IPS-18a (cell line): ENCODE data around the gene NEUROD4.

Experiments used
- H3K27ac ChIP-seq: one replicate; pipeline ENCODE4 v1.5.1; 2013; ENCODE audit warnings: low read length
- H3K27me3 ChIP-seq: one replicate; pipeline ENCODE4 v1.6.1; 2013; ENCODE audit warnings: mild to moderate bottlenecking, low read length; ENCODE audit not compliant: control insufficient read depth, insufficient read depth
- H3K36me3 ChIP-seq: one replicate; pipeline ENCODE4 v1.6.1; 2013; ENCODE audit warnings: low read depth, low read length; ENCODE audit not compliant: control insufficient read depth
- H3K4me1 ChIP-seq: one replicate; pipeline ENCODE4 v1.6.1; 2013; ENCODE audit warnings: low read depth, low read length; ENCODE audit not compliant: control insufficient read depth
- H3K4me3 ChIP-seq: one replicate; pipeline ENCODE4 v1.5.1; 2013; ENCODE audit warnings: low read length
- H3K9ac ChIP-seq: one replicate; pipeline ENCODE4 v1.6.1; 2013; ENCODE audit warnings: mild to moderate bottlenecking, low read length, moderate library complexity
- H3K9me3 ChIP-seq: one replicate; pipeline ENCODE4 v1.6.1; 2013; ENCODE audit warnings: low read depth, low read length; ENCODE audit not compliant: control insufficient read depth

The NEUROD4 gene, protein sequence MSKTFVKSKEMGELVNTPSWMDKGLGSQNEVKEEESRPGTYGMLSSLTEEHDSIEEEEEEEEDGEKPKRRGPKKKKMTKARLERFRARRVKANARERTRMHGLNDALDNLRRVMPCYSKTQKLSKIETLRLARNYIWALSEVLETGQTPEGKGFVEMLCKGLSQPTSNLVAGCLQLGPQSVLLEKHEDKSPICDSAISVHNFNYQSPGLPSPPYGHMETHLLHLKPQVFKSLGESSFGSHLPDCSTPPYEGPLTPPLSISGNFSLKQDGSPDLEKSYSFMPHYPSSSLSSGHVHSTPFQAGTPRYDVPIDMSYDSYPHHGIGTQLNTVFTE

DNA sequence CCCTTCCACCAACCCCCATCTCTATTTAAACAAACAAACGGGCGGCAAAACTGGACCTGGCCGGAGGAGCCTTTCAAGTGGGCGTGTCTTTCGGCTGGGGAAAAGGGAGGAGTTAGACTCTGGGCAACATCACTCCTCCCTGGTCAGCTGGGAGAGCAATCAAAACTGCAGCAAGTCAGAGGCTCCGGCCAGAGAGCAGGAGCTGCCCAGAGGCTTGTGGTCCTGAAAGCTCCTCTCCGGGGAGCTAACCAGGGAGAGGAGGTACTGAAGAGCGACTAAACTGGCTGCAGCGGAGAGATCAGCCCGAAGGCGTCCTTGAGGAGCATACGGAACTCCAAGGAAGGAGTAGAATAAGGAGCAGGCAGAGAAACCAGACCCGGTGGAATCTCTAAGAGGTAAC lies at the start of gene NEUROD4:
Gene NEUROD4 (plus strand): TSS at position 191 of the 400 bp plus-strand sequence. CDS start 6,466 bp downstream, outside the sequence.
- Histone ChIP-seq H3K36me3 (no peaks in the 10 kb centered on the region), H3K27ac (no peak within 1 kb of the TSS), H3K27me3 (peaks cover 14% of the 10 kb centered on the region), H3K9me3 (no peaks in the 10 kb centered on the region), H3K4me1 (peaks cover 9% of the 10 kb centered on the region), H3K4me3 (peak within 1 kb of the TSS; percentile 39), H3K9ac (no peak within 1 kb of the TSS)

DNA sequence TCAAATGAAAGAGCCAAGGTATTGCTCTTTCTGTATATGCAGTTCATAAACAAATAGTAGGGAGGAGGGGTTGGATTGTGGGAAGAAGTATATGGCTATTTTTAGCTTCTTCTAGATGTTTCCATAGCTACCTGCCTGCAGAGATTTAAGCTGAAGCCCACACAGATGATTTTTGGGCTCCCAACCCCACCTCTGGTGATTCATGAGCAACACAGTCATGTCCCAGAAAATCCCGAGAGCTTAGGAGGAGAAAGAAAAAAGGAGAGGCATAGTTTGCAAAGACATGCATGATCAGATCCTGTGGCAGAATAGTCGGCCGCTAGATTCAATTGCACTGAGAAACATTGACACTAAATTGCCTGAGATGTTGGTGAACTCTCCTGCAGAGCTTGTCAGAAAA lies 49.0 kb upstream of the NEUROD4 start:
- no peaks in the 10 kb centered on the region for H3K4me1 ChIP-seq
- H3K27me3 ChIP-seq: no peaks in the 10 kb centered on the region
- H3K36me3 ChIP-seq: no peaks in the 10 kb centered on the region
- no peak overlapping the region for H3K9ac ChIP-seq
- H3K4me3 ChIP-seq: no peak overlapping the region
- no peak overlapping the region for H3K27ac ChIP-seq
- H3K9me3 ChIP-seq: no peaks in the 10 kb centered on the region

DNA sequence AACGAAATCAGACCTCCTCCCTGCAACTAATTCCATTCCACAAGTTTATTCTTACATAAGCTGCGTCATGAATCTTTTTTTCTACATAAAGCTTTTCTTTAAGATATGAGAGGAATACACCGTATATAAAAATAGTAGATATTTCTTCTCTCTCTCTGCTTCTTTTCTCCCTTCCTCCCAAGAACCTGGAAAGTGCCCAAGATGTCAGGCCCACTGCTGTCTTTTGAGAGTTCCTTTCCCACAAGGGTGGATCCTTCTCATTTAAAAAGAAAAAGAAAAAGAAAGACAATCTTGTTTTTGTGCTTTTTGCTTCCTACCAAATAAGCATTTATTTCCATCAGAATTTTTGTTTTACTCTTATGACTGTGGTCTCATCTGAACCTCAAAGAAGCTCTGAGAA lies 46.2 kb upstream of the NEUROD4 start:
- no peak overlapping the region for H3K9ac ChIP-seq
- H3K4me3 ChIP-seq: no peak overlapping the region
- H3K27ac ChIP-seq: no peak overlapping the region
- no peaks in the 10 kb centered on the region for H3K9me3 ChIP-seq
- H3K4me1 ChIP-seq: peaks cover 8% of the 10 kb centered on the region
- no peaks in the 10 kb centered on the region for H3K27me3 ChIP-seq
- H3K36me3 ChIP-seq: no peaks in the 10 kb centered on the region

DNA sequence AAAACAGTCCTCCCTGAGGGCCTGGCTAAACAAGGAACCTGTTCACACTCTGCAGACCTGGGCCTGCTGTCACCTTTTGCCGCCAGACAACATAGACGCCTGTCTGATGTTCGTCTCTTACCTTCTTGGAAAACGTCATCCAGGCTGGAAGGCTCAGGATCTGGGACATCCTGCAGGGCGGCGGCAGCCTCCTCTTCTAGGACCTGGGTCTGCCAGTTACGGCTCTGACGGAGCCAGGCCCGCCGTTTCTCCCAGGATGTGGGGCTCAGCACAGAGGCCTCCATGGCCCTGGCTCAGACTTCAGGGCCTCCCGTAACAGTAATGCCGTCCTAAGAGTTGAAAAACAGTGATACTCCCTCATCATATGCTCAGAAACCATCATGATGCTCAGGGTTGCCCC lies 45.5 kb upstream of the NEUROD4 start:
- Histone ChIP-seq H3K9ac (no peak overlapping the region), H3K4me3 (no peak overlapping the region), H3K27me3 (no peaks in the 10 kb centered on the region), H3K27ac (no peak overlapping the region), H3K9me3 (no peaks in the 10 kb centered on the region), H3K4me1 (peaks cover 8% of the 10 kb centered on the region), H3K36me3 (no peaks in the 10 kb centered on the region)

DNA sequence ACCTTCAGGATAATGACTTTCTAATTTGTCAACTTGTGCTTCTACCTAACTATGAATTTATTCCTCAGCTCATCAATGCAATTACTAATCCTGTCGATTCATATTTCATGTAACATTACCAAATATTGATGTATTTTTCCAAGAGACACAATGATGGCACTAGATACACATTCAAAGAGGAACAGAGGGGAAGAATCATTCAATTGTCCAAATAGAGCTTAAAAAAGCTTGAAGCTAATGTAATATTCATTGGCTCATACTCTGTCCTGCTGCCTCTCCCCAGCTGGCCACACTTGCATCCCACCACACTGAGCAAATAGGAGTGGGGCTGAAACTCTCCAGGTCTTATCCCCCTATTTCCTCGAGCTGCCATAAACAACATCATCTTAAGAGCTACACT lies 44.5 kb upstream of the NEUROD4 start:
- no peak overlapping the region for H3K4me3 ChIP-seq
- no peak overlapping the region for H3K9ac ChIP-seq
- peaks cover 8% of the 10 kb centered on the region for H3K4me1 ChIP-seq
- no peaks in the 10 kb centered on the region for H3K36me3 ChIP-seq
- H3K27me3 ChIP-seq: no peaks in the 10 kb centered on the region
- H3K9me3 ChIP-seq: no peaks in the 10 kb centered on the region
- no peak overlapping the region for H3K27ac ChIP-seq

DNA sequence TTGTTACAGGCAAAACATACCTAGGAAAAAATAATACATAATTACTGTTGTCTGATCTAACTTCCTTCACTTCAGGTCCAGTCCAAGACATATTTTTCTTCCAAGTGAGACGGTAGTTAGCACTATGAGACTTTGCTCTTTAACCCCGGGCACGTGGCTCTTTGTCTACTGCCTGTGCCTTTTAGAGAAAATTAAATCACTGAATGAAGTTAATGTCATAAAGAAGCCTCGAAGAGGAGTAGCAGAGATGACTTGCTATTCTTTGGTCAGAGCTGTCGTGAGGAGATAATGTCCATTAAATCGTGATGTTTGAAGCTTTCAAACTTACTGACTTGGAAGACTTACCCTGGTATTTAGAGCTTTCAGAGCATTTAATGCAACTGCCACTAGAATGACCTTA lies 43.9 kb upstream of the NEUROD4 start:
- Histone ChIP-seq H3K36me3 (no peaks in the 10 kb centered on the region), H3K9me3 (no peaks in the 10 kb centered on the region), H3K27ac (no peak overlapping the region), H3K4me3 (no peak overlapping the region), H3K4me1 (peaks cover 8% of the 10 kb centered on the region), H3K9ac (no peak overlapping the region), H3K27me3 (no peaks in the 10 kb centered on the region)

DNA sequence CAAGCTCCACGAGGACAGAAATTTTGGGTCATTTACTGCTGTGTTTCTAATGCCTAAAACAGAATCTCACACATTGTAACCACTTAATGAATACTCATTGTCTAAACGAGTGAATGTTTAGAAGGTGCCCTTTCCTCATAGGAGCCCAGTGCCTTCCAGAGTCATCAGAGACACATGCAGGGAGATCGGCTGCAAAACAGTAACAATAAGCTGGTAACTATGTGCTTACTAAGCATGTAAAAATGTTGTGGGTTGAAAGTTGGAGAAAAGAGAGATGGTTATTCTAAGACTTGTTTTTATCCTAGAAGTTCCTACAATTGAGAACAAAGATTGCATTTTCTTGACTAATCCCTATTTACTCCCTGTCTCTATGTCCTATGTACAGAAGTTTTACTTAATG lies 42.6 kb upstream of the NEUROD4 start:
- Histone ChIP-seq H3K9me3 (no peaks in the 10 kb centered on the region), H3K9ac (no peak overlapping the region), H3K4me3 (no peak overlapping the region), H3K4me1 (peaks cover 8% of the 10 kb centered on the region), H3K27ac (no peak overlapping the region), H3K27me3 (no peaks in the 10 kb centered on the region), H3K36me3 (no peaks in the 10 kb centered on the region)

DNA sequence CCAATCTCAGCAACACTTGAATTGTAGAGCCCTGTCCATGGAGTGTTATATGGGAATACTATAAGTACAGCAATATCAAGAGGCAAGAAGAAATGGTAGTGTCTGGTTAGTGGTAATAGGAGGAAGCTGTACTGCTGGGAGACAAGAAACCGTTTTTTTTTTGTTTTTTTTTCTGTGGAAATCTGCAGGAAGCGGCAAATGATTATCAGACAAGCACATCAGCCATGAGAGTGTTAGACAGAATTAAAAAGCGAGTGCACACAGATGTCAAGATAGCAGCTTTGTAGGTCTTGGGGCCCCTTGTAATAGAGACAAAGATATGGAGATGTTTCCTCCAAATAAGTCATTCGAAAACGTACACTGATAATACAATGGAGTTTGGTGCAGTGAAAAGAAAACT lies 41.9 kb upstream of the NEUROD4 start:
- Histone ChIP-seq H3K9me3 (no peaks in the 10 kb centered on the region), H3K27ac (no peak overlapping the region), H3K27me3 (no peaks in the 10 kb centered on the region), H3K36me3 (no peaks in the 10 kb centered on the region), H3K4me1 (peaks cover 8% of the 10 kb centered on the region), H3K9ac (no peak overlapping the region), H3K4me3 (no peak overlapping the region)

DNA sequence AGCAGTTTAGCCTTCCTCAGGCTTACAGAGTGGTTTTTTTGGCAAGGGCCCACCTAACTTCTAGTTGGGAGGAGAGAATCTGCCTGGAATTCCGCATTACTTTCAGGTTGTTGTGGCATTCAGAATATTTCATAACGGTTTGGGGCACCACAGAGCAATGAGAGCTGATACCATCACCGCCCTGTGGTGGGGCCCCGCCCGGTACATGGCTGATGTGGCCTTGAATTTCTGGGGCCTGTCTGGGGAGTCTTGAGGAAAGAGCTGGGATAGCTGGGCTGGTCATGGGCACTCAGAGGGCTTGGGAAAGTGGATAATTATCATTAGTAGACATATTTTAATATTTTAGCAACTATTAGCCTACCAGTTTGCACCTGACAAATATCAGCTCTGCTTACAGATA lies 39.4 kb upstream of the NEUROD4 start:
- Histone ChIP-seq H3K9ac (no peak overlapping the region), H3K4me3 (no peak overlapping the region), H3K27ac (no peak overlapping the region), H3K36me3 (no peaks in the 10 kb centered on the region), H3K9me3 (no peaks in the 10 kb centered on the region), H3K27me3 (no peaks in the 10 kb centered on the region), H3K4me1 (peaks cover 8% of the 10 kb centered on the region)

DNA sequence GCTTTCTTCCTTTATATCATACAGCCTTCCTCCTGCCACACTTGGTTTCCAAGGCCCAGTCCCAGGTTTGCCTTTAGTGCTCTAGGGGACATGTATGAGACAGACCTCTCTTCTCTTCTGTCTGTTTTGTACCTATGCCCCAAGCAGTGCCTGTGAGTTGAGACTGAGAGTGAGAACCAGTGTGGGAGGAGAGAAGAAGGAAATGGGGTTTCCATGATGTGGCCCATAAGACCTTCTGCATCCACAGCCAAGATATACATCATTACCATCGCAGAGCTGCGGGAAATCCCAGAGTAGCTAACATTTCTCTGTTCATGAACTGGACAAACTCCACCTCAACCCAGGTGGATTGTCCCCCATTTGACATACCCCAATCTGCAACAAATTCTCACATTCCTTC lies 38.0 kb upstream of the NEUROD4 start:
- Histone ChIP-seq H3K4me3 (no peak overlapping the region), H3K36me3 (no peaks in the 10 kb centered on the region), H3K27ac (no peak overlapping the region), H3K27me3 (no peaks in the 10 kb centered on the region), H3K4me1 (peaks cover under 1% of the 10 kb centered on the region), H3K9ac (no peak overlapping the region), H3K9me3 (no peaks in the 10 kb centered on the region)

DNA sequence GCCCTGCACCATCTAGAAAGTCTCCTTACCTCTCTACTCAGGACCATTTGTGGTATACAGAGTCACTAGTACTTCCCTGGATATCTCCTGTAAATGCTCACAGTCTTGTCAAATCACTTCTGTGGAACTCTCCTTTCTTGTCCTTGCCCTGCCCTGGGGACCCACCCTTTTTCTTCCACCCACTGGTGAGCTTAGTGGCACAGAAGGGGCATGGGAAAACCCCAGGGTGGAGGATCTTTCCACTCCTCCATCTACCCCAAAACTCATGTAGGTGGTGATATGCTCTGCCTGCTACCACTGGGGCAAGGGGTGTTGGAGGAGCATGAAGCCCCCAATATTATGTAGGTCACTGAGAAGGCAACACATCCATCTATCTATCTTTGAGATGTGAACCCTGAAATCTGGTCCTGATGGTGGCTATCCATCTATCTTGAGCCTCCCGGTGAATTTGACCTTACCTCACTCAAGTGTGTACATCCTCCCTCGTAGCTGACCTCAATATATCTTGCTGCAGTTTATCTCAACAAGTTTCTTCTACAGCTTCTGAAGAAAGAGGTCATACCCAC lies 36.2 kb upstream of the NEUROD4 start:
- Histone ChIP-seq H3K4me3 (no peak overlapping the region), H3K4me1 (no peaks in the 10 kb centered on the region), H3K9me3 (no peaks in the 10 kb centered on the region), H3K9ac (no peak overlapping the region), H3K27me3 (no peaks in the 10 kb centered on the region), H3K27ac (no peak overlapping the region), H3K36me3 (no peaks in the 10 kb centered on the region)
